Testis (tissue), 5 donors: ENCODE data around the gene SEMA4G. TPM values are rescaled to one million over a fixed set of nuclear protein-coding genes. Genes with fewer than 3 reads are reported as not detected.

Source experiments
- DNase-seq: peaks from one replicate; pipeline ENCODE4 v3.0.0-alpha.2; 2019
- H3K27ac ChIP-seq, 2 donors: fragments of 200-600 bp; sonication (generic); one replicate each; pipeline ENCODE4 v1.5.1; 2019
- H3K27me3 ChIP-seq: fragments of 200-600 bp; sonication (generic); one replicate; pipeline ENCODE4 v1.5.1; 2019
- H3K36me3 ChIP-seq: fragments of 200-600 bp; sonication (generic); one replicate; pipeline ENCODE4 v1.5.1; 2017; ENCODE audit warnings: low read depth; ENCODE audit errors: missing control alignments
- H3K4me1 ChIP-seq: fragments of 200-600 bp; sonication (generic); one replicate; pipeline ENCODE4 v1.5.1; 2019
- H3K4me3 ChIP-seq, 2 donors: fragments of 200-600 bp; sonication (generic); one replicate each; pipeline ENCODE4 v1.5.1; 2017 to 2019
- H3K9me3 ChIP-seq: fragments of 200-600 bp; sonication (generic); one replicate; pipeline ENCODE4 v1.5.1; 2017
- POLR2A ChIP-seq: fragments of 450-650 bp; IDR thresholded peaks from one replicate; pipeline ENCODE4 v1.6.1; 2017; ENCODE audit warnings: antibody characterized with exemption, mild to moderate bottlenecking, moderate library complexity
- WGBS, 2 donors: methylation state at CpG; one replicate each; pipeline ENCODE4 v1.1.5; 2018; 5-methylcytosine and 5-hydroxymethylcytosine counted together
- intact Hi-C: fragments of 100-400 bp; cut with DNase I; formaldehyde crosslinking; loops from one replicate; pipeline ENCODE4 v1.15.1; 2023; ENCODE audit warnings: low total_unique reads
- long read RNA-seq, 2 donors: transcript quantifications; one replicate each; lab custom pipeline, GENCODE V29; 2026
- polyA plus RNA-seq: library from polyadenylated mRNA; stranded (reverse); fragments of 350-450 nt; fragmentation: Illumina TruSeq; extraction: RNeasy Lipid Tissue Mini Kit (QIAGEN cat#74804); gene quantifications from one replicate; pipeline ENCODE4 v1.2.3, GENCODE V29; 2014; ENCODE audit warnings: low read depth, low replicate concordance; ENCODE audit not compliant: insufficient read depth
- total RNA-seq, 2 donors: library from RNA; depleted of rRNA; stranded (reverse); fragments of >200 nt; gene quantifications; one replicate each; pipeline ENCODE4 v1.2.3, GENCODE V29; 2016
- TF ChIP-seq, protein P1 (sequence below), 3 experiments: fragments of 450-650 bp in 2 of 3; fragments of 200-600 bp in 1 of 3; sonication (generic) in 1 of 3; IDR thresholded peaks; one replicate each; pipeline ENCODE4 v1.5.1; 2016 to 2019; ENCODE audit warnings: antibody characterized with exemption in 3 of 3, mild to moderate bottlenecking in 2 of 3, moderate library complexity in 1 of 3

The SEMA4G gene, protein sequence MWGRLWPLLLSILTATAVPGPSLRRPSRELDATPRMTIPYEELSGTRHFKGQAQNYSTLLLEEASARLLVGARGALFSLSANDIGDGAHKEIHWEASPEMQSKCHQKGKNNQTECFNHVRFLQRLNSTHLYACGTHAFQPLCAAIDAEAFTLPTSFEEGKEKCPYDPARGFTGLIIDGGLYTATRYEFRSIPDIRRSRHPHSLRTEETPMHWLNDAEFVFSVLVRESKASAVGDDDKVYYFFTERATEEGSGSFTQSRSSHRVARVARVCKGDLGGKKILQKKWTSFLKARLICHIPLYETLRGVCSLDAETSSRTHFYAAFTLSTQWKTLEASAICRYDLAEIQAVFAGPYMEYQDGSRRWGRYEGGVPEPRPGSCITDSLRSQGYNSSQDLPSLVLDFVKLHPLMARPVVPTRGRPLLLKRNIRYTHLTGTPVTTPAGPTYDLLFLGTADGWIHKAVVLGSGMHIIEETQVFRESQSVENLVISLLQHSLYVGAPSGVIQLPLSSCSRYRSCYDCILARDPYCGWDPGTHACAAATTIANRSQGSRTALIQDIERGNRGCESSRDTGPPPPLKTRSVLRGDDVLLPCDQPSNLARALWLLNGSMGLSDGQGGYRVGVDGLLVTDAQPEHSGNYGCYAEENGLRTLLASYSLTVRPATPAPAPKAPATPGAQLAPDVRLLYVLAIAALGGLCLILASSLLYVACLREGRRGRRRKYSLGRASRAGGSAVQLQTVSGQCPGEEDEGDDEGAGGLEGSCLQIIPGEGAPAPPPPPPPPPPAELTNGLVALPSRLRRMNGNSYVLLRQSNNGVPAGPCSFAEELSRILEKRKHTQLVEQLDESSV
- total RNA-seq (1 to 10 TPM; 4.8 to 7.2 TPM), polyA plus RNA-seq (6.2 TPM)
- long read RNA-seq, donor 1, full-length matches to known transcripts: 4 of 4 reads
- long read RNA-seq, donor 1, partial matches to known transcripts: 0 of 4 reads
- long read RNA-seq, donor 1, other reads (novel, unspliced or antisense): 0 of 4 reads
- long read RNA-seq, donor 2, full-length matches to known transcripts: 4 of 4 reads
- long read RNA-seq, donor 2, partial matches to known transcripts: 0 of 4 reads
- long read RNA-seq, donor 2, other reads (novel, unspliced or antisense): 0 of 4 reads

DNA sequence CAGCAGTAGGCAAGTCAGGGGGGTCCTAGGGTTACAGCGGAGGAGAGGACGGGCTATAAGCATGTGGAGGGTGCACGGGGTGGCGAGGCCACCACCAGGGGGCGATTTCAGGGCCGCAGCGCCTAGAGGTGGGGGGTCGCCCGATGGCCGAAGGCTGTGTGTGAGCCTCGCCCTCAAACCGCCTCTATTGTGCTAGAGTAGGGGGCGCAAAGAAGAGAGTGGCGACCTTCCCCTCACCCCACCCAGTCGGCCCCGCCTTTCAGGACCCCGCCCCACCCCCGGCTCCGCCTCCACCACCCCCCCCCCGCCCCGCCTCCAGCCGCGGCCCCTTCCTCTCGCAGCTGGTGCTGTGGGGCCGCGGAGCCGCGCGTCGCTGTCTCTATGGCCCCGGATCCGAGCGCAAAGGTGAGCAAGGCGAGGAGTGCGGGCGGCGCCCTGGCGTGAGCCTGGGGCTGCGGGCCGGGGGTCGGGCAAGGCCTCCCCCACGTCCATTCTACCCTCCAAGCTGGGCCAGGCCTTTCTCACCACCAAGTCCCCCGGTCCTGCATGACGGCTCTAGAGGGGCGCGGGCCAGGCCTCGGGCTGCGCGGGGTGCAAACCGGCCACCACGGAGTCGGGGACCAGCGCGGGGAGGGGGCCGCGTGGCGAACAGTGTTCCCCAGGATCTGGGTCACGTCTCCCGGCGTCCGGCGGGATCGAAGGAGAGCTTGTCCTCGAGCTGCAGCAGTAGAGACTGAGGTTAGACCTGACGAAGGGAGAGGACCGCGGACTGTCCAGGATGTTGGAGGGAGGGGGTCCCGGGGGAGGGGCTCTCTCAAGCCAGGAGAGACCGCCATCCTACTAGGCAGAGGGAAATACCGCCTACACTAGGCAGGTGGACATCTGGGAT, at the start of gene SEMA4G:
Gene SEMA4G (plus strand): TSS at position 318 of the 889 bp plus-strand sequence. CDS start 3,409 bp downstream, outside the sequence.
- no peak for TF ChIP-seq POLR2A
- TF ChIP-seq, protein P1, sequence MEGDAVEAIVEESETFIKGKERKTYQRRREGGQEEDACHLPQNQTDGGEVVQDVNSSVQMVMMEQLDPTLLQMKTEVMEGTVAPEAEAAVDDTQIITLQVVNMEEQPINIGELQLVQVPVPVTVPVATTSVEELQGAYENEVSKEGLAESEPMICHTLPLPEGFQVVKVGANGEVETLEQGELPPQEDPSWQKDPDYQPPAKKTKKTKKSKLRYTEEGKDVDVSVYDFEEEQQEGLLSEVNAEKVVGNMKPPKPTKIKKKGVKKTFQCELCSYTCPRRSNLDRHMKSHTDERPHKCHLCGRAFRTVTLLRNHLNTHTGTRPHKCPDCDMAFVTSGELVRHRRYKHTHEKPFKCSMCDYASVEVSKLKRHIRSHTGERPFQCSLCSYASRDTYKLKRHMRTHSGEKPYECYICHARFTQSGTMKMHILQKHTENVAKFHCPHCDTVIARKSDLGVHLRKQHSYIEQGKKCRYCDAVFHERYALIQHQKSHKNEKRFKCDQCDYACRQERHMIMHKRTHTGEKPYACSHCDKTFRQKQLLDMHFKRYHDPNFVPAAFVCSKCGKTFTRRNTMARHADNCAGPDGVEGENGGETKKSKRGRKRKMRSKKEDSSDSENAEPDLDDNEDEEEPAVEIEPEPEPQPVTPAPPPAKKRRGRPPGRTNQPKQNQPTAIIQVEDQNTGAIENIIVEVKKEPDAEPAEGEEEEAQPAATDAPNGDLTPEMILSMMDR (IDR thresholded peaks at IDR 0.05): peak; percentile 44 to 71 (median 61)
- intact Hi-C loops: no loop called here
- peak within 1 kb of the TSS in 1 of 2 donors; percentile 11 for H3K27ac ChIP-seq

GRCh38 chr10:100923580-100923979, 45.7 kb upstream of the SEMA4G start:
- no peaks in the 10 kb centered on the region for H3K9me3 ChIP-seq
- intact Hi-C loops: no loop called here
- peaks cover 4% of the 10 kb centered on the region for H3K4me1 ChIP-seq
- no peak overlapping the region for H3K27ac ChIP-seq
- no peaks in the 10 kb centered on the region for H3K27me3 ChIP-seq
- H3K4me3 ChIP-seq: no peak overlapping the region
- no peak for DNase-seq
- no peaks in the 10 kb centered on the region for H3K36me3 ChIP-seq
- no peak for TF ChIP-seq POLR2A
- TF ChIP-seq, protein P1 (IDR thresholded peaks at IDR 0.05): no peak

More for the DNA sequence above, at the start of gene SEMA4G:
- peaks cover 21% of the 10 kb centered on the region for H3K4me1 ChIP-seq
- WGBS, 2 donors: 1% methylated on average over 15 to 69 of the region's 70 CpGs
- H3K9me3 ChIP-seq: no peaks in the 10 kb centered on the region
- peak within 1 kb of the TSS; percentile 52 to 63 for H3K4me3 ChIP-seq
- H3K36me3 ChIP-seq: no peaks in the 10 kb centered on the region
- H3K27me3 ChIP-seq: no peaks in the 10 kb centered on the region
- peak; percentile 58 for DNase-seq

DNA sequence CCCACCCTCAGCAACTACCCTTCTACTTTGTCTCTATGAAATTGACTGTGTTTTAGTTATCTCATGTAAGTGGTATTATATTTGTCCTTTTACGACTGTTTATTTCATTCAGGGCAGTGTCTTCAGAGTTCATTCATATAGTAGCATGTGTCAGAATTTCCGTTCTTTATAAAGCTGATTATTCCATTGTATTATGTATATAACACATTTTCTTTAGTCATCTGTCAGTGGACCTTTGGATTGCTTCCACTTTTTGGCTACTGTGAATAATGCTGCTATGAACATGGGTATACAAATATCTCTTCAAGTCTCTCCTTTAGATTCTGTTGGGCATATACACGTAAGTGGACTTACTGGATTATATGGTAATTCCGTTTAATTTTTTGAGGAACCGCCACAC, 42.0 kb upstream of the SEMA4G start:
- Histone ChIP-seq H3K4me1 (peaks cover 12% of the 10 kb centered on the region), H3K36me3 (peaks cover 12% of the 10 kb centered on the region), H3K4me3 (no peak overlapping the region), H3K27me3 (no peaks in the 10 kb centered on the region), H3K27ac (no peak overlapping the region), H3K9me3 (no peaks in the 10 kb centered on the region)
- no peak for DNase-seq
- TF ChIP-seq, protein P1 (IDR thresholded peaks at IDR 0.05): no peak
- no peak for TF ChIP-seq POLR2A
- intact Hi-C loops: no loop called here
- WGBS, 2 donors: 86 to 91% methylated on average over 5 of the region's 5 CpGs

- Histone ChIP-seq H3K9me3 (no peaks in the 10 kb centered on the region), H3K4me1 (peaks cover 12% of the 10 kb centered on the region), H3K4me3 (no peak overlapping the region), H3K27ac (no peak overlapping the region), H3K36me3 (peaks cover 12% of the 10 kb centered on the region), H3K27me3 (no peaks in the 10 kb centered on the region)
- TF ChIP-seq, protein P1 (IDR thresholded peaks at IDR 0.05): no peak
- TF ChIP-seq POLR2A: no peak
- intact Hi-C loops: no loop called here
- no peak for DNase-seq
- WGBS, 2 donors: 0 to 33% methylated on average over 1 of the region's 1 CpG
These were observed 41.3 kb upstream of the SEMA4G start for GRCh38 chr10:100928039-100928438.
